Thoracic aorta (tissue), 2 donors: ENCODE data around the gene NAXD. TPM values are rescaled to one million over a fixed set of nuclear protein-coding genes. Genes with fewer than 3 reads are reported as not detected.

Experiments used
- ATAC-seq: fragments of 150-250 bp; one replicate; pipeline ENCODE4 v1.8.0; 2017; ENCODE audit warnings: low read depth; ENCODE audit not compliant: insufficient number of reproducible peaks, low FRiP score
- DNase-seq: peaks from one replicate; pipeline ENCODE4 v3.0.0-alpha.2; 2020; ENCODE audit warnings: low spot score
- H3K27ac ChIP-seq, 2 donors: fragments of 200-600 bp; sonication (generic); 1 replicate in 1 of 2; 2 replicates in 1 of 2; pipeline ENCODE4 v1.5.1; 2016; ENCODE audit warnings: mild to moderate bottlenecking in 2 of 2, moderate library complexity in 2 of 2
- H3K27me3 ChIP-seq: fragments of 200-600 bp; sonication (generic); replicated peaks from 2 replicates; pipeline ENCODE4 v1.6.0; 2016; ENCODE audit warnings: mild to moderate bottlenecking; ENCODE audit not compliant: insufficient read depth
- H3K36me3 ChIP-seq: fragments of 200-600 bp; sonication (generic); one replicate; pipeline ENCODE4 v1.5.1; 2016
- H3K4me1 ChIP-seq, 2 donors: fragments of 200-600 bp; sonication (generic); 1 replicate in 1 of 2; 2 replicates in 1 of 2; pipeline versions ENCODE4 v1.5.1 to v1.6.0; 2016; ENCODE audit warnings: low read depth in 2 of 2, mild to moderate bottlenecking in 1 of 2; ENCODE audit not compliant: control insufficient read depth in 1 of 2
- H3K4me3 ChIP-seq: fragments of 200-600 bp; sonication (generic); 2 replicates; pipeline ENCODE4 v1.5.1; 2016; ENCODE audit warnings: mild to moderate bottlenecking
- H3K9me3 ChIP-seq: fragments of 200-600 bp; sonication (generic); 2 replicates; pipeline ENCODE4 v1.5.1; 2016
- total RNA-seq, 2 donors: library from RNA; depleted of rRNA; stranded (reverse); fragments of >200 nt; gene quantifications; one replicate each; pipeline versions ENCODE4 v1.1.0 to v1.2.3, GENCODE V29; 2016
- TF ChIP-seq, protein P1 (sequence below): fragments of 200-600 bp; sonication (generic); IDR thresholded peaks from one replicate; pipeline ENCODE4 v1.5.1; 2019; ENCODE audit warnings: antibody characterized with exemption

The NAXD gene
- total RNA-seq, 2 donors from 2014 or later = 24.9 to 31.4 TPM

DNA sequence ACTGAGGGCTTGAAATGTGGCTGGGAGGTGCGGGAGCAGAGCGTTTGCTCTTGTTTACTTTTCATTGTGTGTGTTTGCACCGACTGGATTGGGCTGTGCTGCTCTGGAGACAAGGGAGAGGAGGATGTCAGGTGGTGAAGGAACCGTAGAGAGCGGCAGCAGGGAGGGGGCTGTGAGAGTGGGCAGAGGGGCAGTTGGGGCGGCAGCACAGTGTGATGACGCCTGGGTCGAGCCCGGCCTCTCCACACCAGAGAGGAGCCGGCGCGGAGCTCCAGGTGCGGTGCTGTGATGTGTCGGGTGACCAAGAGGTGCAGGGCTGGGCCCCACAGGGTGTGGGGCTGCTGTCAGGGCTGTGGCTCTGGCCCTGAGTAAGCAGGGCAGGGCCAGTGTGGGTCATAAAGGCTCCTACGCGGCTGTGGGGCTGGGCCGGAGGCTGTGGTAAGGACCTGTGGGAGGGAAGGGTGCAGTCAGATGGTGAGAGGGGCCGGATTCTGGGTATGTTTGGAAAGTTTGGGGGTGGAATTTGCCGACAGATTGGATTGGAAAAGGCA, 10.5 kb downstream of the NAXD start:
- TF ChIP-seq, protein P1, sequence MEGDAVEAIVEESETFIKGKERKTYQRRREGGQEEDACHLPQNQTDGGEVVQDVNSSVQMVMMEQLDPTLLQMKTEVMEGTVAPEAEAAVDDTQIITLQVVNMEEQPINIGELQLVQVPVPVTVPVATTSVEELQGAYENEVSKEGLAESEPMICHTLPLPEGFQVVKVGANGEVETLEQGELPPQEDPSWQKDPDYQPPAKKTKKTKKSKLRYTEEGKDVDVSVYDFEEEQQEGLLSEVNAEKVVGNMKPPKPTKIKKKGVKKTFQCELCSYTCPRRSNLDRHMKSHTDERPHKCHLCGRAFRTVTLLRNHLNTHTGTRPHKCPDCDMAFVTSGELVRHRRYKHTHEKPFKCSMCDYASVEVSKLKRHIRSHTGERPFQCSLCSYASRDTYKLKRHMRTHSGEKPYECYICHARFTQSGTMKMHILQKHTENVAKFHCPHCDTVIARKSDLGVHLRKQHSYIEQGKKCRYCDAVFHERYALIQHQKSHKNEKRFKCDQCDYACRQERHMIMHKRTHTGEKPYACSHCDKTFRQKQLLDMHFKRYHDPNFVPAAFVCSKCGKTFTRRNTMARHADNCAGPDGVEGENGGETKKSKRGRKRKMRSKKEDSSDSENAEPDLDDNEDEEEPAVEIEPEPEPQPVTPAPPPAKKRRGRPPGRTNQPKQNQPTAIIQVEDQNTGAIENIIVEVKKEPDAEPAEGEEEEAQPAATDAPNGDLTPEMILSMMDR = no peak
- no peaks in the 10 kb centered on the region for H3K9me3 ChIP-seq
- no peak overlapping the region for H3K4me3 ChIP-seq
- peaks cover 35% of the 10 kb centered on the region for H3K36me3 ChIP-seq
- DNase-seq (no peak), ATAC-seq (no peak)
- H3K4me1 ChIP-seq = peaks cover 0 to 6% of the 10 kb centered on the region in 2 donors
- no peaks in the 10 kb centered on the region for H3K27me3 ChIP-seq
- no peak overlapping the region for H3K27ac ChIP-seq

DNA sequence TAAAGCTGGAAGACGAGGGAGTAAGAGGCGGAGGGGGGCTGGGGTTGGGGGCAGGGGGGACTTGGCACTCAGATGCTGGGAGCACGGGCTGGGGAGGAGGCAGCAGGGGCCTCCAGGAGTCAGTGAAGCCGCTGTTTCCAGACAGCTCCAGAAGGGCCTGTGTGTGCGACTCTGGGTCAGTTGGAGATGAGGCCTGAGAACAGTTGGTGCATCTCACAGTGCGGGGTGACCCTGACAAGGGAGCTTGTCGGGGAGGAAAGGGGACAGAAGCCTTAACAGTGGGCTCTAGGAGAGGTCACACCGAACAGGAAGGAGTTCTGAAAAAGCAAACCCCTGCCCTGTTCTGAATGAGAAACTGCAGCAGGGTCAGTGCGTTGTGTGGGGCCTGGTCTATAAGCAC, 11.2 kb downstream of the NAXD start:
- no peaks in the 10 kb centered on the region for H3K4me1 ChIP-seq
- no peaks in the 10 kb centered on the region for H3K9me3 ChIP-seq
- DNase-seq (no peak), ATAC-seq (no peak)
- TF ChIP-seq, protein P1 = no peak
- H3K36me3 ChIP-seq = peaks cover 35% of the 10 kb centered on the region
- H3K27ac ChIP-seq = no peak overlapping the region
- H3K27me3 ChIP-seq = no peaks in the 10 kb centered on the region
- no peak overlapping the region for H3K4me3 ChIP-seq

DNA sequence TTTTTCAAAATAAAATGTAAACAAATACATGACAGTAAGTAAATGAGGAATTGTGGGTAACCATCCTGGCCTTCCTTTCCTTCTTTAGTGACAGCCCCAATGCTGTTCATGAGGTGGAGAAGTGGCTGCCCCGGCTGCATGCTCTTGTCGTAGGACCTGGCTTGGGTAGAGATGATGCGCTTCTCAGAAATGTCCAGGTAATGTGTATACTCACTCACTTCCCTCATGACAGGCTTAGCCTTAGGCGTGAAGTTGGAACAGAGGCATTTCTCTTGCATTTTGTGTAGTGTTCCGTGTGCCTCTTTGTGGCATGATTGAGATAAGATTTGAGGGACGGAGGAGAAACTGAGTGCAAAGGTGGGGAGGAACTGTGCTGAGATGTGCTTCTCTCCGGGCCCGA, 12.0 kb downstream of the NAXD start:
- H3K36me3 ChIP-seq = peaks cover 35% of the 10 kb centered on the region
- TF ChIP-seq, protein P1 = no peak
- no peaks in the 10 kb centered on the region for H3K27me3 ChIP-seq
- no peak overlapping the region for H3K4me3 ChIP-seq
- no peak overlapping the region for H3K27ac ChIP-seq
- no peaks in the 10 kb centered on the region for H3K9me3 ChIP-seq
- no peak for DNase-seq
- no peak for ATAC-seq
- no peaks in the 10 kb centered on the region for H3K4me1 ChIP-seq

DNA sequence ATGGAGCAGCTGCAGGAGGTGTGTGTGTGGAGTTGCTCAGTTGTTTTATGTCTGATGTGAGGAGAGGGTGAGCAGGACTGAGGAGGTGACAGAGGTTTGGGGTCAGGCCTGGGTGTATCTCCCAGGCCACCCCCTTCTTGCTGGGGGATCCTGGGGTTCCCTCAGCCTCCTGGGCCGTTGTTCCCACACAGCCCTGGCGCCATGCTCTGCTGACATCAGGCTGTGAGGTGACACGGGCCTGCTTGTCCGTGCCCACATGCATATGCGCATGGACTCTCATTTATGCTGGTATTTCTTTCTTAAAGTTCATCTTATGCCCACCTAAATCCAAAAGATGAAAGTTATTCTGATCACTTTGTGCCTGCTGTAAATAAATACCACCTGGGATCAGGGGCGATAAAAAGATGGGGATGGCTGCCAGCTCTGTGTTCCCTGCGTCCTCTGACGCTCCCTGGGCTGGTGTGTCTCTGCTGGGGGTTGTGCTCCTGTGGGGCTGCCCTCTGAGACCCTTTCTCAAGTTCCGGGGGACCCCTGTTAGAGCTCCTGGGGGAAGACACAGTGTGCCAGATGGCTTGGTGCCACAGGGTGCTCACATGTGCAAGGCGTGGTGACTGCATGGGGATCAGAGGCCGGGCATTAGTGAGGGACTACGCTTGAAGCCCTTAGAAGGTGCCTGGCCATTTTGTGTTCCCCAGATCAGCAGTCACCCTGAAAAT, 12.6 kb downstream of the NAXD start:
- no peak for DNase-seq
- H3K4me3 ChIP-seq = no peak overlapping the region
- no peak overlapping the region for H3K27ac ChIP-seq
- no peaks in the 10 kb centered on the region for H3K9me3 ChIP-seq
- peaks cover 31% of the 10 kb centered on the region for H3K36me3 ChIP-seq
- TF ChIP-seq, protein P1 = no peak
- no peaks in the 10 kb centered on the region for H3K27me3 ChIP-seq
- no peaks in the 10 kb centered on the region for H3K4me1 ChIP-seq
- ATAC-seq = no peak

DNA sequence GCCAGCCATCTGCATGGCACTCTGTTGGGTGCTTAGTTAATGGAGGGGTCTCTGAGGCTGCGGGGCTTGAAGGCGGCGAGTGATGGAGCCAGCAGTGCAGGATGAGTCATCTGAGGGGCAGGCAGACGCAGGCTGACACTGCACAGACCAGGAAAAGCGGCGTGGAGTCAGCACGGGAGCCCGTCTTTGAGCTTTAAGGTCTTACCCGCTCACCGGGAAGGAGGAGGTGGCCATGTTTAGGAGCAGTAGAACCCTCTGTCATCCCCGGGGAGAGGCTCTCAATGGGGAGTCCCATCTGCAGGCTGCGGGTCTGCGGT, 13.1 kb downstream of the NAXD start:
- TF ChIP-seq, protein P1 = no peak
- Histone ChIP-seq H3K4me1 (no peaks in the 10 kb centered on the region), H3K9me3 (no peaks in the 10 kb centered on the region), H3K36me3 (peaks cover 26% of the 10 kb centered on the region), H3K4me3 (no peak overlapping the region), H3K27me3 (no peaks in the 10 kb centered on the region), H3K27ac (no peak overlapping the region)
- DNase-seq (no peak), ATAC-seq (no peak)
